ENCODE data around the gene PGAP1.

PGAP1 gene

DNA sequence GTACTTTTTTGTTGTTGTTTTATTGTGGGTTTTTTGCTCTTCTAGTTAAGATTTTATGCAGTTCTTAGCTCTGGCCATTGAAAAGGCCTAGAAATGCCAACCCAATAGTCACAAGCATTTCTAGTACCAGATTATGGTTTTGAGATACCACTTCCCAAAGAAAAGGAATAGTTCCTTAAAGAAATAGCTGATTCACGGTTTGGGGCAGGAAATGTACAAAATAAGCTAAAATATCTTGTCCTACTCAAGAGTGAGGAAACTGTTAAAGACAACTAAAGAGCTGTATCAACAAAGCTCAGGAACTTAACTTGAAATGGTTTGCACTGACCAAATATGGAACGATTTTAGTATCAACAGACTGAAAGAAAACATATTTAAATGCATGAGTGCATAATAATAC is 35.4 kb downstream of the PGAP1 start:
- DNase-seq (ENCODE audit: low spot score): no peak

DNA sequence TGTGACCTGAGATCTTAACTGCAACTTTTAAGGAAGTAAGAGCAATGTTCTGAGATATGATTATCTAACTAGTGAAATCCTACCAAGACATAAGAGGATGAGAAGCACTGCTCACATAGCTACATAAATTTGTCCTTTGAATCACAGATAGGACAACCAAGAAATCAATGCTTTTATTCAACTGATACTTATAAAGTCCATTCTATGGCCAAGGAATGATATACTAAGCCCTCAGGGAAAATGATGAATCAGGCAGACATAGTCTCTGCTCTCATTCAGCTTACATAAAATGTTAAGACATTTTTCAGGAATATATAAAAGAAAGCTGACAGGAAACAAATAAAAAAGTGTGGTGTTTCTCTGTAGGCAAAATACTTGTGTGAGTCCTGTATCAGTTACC is 39.1 kb downstream of the PGAP1 start:
- DNase-seq (ENCODE audit: low spot score): no peak

- no peak for DNase-seq (ENCODE audit: low spot score)
Measured at GRCh38 chr2:196884368-196884767, 42.1 kb downstream of the PGAP1 start.

- no peak for DNase-seq (ENCODE audit: low spot score)
Measured at GRCh38 chr2:196876364-196876763, 50.1 kb downstream of the PGAP1 start.

DNA sequence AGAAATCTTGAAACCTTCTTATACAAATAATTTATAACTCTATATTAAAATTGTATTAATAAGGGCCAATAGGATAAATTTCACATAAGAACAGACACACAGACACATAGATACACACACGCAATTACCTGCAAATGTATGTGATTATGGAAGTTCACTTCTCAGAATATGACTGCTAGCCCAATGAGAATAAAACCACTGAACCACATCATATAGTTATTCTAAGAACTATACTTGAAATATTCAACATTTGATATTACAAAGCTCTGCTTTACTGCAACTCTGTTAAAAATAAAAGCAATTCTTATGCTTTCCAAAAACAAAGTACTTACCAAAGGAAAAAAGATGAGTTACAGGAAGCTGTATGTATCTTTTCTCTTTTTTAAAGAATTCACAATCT is 51.1 kb downstream of the PGAP1 start:
- DNase-seq (ENCODE audit: low spot score): no peak

- DNase-seq (ENCODE audit: low spot score): no peak
Measured at GRCh38 chr2:196873511-196873910, 53.0 kb downstream of the PGAP1 start.

DNA sequence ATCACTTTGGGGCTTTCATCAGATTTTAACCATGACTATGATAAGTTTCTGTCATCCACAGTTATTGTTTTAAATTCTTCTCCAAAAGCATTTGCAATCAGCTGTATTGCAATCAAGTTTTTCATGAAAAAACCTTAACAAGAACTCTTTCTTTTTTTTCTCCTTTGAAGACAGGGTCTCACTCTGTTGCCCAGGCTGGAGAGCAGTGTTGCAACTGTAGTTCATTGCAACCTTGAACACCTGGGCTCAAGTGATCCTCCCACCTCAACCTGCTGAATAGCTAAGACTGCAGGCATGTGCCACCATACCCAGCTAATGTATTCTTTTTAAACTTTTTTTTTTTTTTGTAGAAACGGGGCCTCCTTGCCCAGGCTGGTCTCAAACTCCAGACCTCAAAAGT is 71.9 kb downstream of the PGAP1 start:
- DNase-seq (ENCODE audit: low spot score): no peak

DNA sequence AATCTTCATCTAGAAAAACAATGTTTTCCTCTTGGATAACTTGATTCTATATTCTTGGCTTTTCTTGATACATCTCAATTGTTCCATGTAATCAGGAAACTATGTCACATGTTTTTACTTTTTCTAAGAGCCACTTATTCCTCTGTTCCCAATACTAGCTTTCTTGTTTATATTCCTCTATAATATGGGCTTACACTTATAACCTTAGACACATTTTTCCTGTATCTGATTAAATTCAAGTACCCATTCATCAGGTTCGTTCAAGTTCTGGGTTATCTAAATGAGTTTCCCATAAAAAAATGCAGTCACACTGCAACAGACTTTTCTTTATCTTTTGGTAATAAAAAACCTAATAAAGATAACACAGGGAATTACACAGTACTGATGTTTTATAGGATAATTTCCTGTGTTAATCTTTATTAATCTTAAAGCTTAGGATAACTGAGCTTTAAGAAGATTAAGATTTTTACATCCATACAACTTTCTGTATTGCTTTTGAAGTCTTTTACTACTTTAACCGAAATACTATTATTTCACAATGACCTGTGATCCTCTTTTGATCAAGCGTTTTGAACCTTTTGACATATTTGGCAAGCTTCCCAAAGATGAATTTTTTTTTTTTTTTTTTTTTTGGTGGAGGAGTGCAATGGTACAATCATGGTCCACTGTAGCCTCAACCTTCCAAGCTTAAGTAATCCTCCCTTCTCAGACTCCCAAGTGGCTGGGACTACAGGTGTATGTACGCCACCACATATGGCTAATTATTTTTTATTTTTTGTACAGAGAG is 73.0 kb downstream of the PGAP1 start:
- DNase-seq (ENCODE audit: low spot score): no peak

DNA sequence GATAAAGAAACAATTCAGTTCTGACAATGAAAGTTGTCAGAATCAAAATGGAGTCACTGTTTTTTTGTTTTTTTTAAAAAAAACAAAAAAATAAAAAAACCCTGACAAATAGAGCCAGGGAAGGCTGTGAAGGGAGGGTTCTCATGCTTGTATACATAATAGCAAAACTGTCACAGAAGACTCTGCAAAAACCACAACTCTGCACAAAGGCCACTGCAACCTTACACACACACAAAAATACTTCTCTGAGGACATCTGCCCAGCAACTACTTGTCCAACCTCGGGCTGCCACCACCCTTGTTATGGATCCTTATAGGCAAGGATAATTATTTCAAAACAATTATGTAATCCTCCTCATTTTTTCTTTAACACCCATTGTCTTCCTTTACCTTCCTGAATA is 75.4 kb downstream of the PGAP1 start:
- DNase-seq (ENCODE audit: low spot score): no peak

DNA sequence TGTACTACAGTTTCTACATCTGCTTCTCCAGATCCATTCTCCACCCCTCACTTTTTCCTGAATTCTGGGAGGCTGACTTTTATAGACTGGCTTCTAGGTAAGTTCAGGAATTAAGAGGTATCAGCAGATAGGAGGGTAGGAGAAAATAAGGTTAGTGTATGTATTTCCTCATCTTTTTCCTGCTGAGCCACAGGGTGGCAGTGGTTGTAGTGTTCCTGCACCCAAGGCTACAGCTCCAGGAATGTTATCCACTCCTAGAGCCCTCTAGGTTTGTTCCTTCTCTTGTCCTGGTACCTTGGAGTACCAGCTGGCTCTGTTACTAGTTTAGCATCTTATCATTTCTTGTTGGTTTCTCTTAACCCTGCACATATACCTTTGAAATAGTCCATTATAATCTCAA is 76.6 kb downstream of the PGAP1 start:
- peak; percentile 20 for DNase-seq (ENCODE audit: low spot score)

- DNase-seq (ENCODE audit: low spot score): no peak
Measured at GRCh38 chr2:196846295-196846694, 80.2 kb downstream of the PGAP1 start.

DNA sequence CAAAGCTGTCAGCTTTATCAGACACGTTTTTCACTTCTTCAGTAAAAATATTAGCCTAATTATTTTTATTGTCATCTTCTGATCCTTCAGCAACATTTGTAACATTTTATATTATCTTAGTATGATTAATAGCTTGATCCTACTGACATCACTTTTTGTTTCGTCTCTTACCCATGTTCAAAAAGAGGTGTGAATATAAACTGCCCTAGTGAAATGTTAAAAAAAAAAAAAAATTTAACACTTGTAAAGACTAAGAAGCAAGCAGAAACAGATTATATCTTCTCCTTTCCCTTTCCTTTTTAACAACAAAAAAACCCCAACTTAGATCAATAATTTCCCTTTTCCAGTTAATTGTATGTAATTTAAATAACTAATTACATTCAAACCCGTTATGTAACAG is 81.1 kb downstream of the PGAP1 start:
- DNase-seq (ENCODE audit: low spot score): no peak

- DNase-seq (ENCODE audit: low spot score): no peak
Measured at GRCh38 chr2:196840171-196840570, 86.3 kb downstream of the PGAP1 start.

- DNase-seq (ENCODE audit: low spot score): no peak
Measured at GRCh38 chr2:196839574-196839973, 86.9 kb downstream of the PGAP1 start.

DNA sequence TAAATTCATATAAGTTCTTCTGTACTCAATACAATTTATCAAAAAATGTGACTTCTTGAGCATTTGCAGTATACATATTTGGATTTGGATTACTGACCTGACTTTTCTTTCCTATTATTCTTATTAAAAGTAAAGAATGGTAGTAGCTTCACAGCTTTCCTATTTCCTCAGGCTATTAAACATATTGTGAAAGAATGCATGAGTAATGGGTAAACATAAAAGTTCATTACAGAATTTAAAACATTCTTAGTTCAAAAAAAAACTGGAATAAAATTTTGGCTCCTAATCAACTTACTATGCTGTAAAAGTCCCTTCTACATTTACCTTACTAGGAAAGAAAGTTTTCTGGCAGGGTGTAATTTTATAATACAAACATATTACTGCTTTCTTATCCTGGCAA is 90.1 kb downstream of the PGAP1 start:
- peak; percentile 23 for DNase-seq (ENCODE audit: low spot score)

DNA sequence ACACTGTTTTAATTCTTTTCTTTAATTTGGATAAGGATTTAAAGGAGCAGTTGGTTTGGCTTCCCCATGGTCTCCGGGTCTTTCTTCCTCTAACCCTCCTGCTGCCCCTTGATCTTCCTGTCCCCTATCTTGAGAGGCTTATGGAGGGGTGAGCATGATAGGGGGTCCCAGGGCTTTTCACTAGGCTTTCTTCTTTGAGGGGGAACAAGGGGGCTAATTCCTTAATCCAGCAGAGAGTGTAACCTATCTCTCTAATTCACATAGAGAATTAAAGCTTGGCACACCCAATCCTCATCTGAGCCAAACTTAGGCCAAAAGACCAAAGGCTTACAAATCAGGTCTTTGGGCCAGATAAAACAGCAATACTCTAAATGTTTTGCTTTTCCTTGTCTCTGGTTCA is 95.8 kb downstream of the PGAP1 start:
- DNase-seq (ENCODE audit: low spot score): no peak

DNA sequence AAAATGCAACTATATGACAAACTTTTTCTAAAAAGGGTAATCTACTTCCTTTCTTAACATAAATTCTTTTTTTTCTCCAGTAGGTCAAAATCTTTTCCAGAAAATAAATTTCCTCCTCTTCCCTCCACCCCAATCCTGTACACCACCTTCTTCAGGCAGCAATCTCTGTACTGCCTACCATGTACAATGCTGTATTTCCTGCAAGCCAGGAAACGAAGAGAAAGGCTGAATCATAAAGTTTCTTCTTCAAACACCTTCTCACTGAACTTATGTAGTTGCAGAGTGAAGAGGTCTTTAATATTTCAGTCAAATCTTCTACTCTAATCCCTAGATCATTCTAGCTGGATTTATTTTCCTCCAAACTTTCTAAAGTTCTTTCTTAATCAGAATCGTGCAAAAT is 99.2 kb downstream of the PGAP1 start:
- no peak for DNase-seq (ENCODE audit: low spot score)

DNA sequence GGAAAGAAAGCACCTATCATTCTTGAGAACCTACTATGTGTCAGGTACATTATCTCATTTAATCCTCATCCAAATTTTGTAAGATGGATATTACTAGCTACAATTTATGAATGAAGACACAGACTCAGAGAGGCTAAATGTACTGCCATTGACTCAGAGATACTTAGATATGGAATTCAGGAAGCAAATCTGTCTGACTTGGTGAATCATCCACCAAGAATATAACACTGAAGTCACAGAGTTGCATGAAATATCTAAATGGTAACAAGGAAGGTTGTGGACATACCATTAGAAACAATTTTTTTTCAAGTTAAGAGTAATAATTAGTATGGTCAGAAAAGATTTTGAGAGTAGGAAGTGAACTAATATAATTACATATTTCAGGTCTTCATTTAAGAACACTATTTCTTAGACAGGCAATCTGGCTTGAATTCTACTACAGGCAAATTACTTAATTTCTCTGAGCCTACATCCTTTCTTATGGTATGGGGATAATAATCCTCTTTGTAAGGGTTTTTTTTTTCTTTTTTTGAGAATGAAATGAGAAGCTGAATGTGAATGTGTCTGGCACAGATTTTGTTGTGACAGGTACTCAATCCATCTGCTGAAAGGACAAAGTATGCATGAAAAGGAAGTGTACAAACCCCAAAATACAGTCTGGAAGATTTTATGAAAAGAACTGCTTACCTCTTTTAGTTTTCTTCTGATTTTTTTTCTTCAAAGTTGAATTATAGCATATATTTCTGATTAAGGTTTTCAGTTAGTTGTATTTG is 102.6 kb downstream of the PGAP1 start:
- peak; percentile 78 for DNase-seq (ENCODE audit: low spot score)

GRCh38 chr2:196821195-196821594 is 105.3 kb downstream of the PGAP1 start:
- peak; percentile 24 for DNase-seq (ENCODE audit: low spot score)

DNA sequence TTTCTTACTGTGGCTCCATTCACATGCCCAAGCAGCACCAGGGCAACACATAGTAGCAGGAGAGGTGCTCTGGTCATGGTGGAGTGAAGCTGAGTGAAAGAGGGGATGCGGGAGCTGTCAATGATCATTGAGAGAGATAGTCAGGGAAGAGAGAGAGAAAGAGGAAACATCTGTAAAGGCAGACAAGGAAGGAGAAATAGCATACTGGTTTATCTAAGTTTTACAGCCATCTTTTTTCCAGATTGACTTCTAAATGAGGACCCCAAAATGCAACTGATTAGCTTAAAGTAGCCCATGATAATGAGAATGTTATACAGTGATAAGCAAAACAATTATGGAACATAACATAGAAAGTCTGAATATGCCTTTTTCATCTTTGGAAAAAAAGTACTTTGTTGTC is 117.2 kb downstream of the PGAP1 start, which contains the start of gene C2orf66:
C2orf66 (minus strand) TSS at position 96 of the 400 bp plus-strand sequence; CDS start at position 77, 19 bp downstream.
- no peak for DNase-seq (ENCODE audit: low spot score)

DNA sequence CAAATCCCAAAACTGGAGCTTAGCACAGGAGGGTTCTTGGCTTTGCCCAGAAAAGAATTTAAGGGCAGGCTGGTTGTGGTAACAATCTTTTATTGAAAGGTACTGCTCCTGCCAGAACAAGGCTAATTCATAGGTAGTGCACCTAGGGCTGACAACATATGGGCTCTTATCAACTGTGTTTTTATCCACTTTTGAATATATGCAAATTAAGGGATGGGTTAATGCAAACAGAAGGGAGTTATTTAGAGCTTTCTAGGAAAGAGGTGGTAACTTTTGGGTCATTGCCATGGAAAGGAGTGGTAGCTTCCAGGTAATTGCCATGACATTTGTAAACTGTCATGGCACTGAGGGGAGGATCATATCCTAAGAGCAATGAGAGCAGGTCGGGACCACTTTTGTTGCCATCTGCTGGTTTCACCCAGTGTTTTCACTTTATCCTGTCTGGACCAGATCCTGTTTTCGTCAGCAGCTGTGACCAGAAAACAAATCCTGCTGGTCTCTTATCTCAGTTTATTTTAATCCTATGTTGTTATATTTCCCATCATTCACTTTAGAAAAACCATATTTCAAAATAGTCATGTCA is 118.3 kb downstream of the PGAP1 start:
- no peak for DNase-seq (ENCODE audit: low spot score)

GRCh38 chr2:196804381-196804780 is 122.1 kb downstream of the PGAP1 start:
- DNase-seq (ENCODE audit: low spot score): peak; percentile 26

DNA sequence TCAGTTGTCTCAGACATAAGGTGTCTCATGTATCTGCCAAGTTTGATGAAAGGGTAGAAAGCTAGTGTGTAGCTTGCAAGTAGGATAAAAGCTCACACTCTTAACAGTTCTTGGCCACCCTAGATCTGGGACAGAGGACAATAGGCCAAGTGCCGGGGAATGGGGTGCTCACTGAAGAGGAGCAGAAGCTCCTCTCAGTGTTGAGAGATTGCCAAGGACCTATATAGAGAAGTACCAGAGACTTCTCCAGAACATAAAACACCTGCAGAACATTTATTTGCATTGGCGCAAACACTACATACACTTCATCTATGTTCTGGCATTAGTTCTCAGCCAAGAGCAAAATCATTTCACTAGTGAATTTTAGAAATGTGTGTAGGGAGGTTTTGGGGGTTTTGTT is 124.1 kb downstream of the PGAP1 start:
- no peak for DNase-seq (ENCODE audit: low spot score)
